Lower lobe of right lung (tissue), 2 donors: ENCODE measurements around the gene STXBP1. TPM values are rescaled to one million over a fixed set of nuclear protein-coding genes. Genes with fewer than 3 reads are reported as not detected.

Source experiments
- ATAC-seq, 2 donors: fragments of 200-7000 bp; cut with Tn5 transposase; one replicate each; pipeline ENCODE4 v1.9.1; 2020 to 2022; ENCODE audit warnings: mild to moderate bottlenecking in 2 of 2, moderate library complexity in 2 of 2
- DNase-seq: peaks from one replicate; pipeline ENCODE4 v3.0.0-alpha.2; 2020
- H3K27ac ChIP-seq: fragments of 200-600 bp; one replicate; pipeline ENCODE4 v1.8.0; 2022
- H3K27me3 ChIP-seq: fragments of 200-600 bp; one replicate; pipeline ENCODE4 v1.8.0; 2022; ENCODE audit warnings: low read depth
- H3K36me3 ChIP-seq: fragments of 200-600 bp; one replicate; pipeline ENCODE4 v1.8.0; 2022; ENCODE audit warnings: mild to moderate bottlenecking
- H3K4me1 ChIP-seq: fragments of 200-600 bp; one replicate; pipeline ENCODE4 v1.8.0; 2022
- H3K4me3 ChIP-seq: fragments of 200-600 bp; one replicate; pipeline ENCODE4 v1.8.0; 2022; ENCODE audit warnings: mild to moderate bottlenecking
- H3K9me3 ChIP-seq: fragments of 200-600 bp; one replicate; pipeline ENCODE4 v1.8.0; 2022
- CTCF ChIP-seq: fragments of 200-600 bp; IDR thresholded peaks from one replicate; pipeline ENCODE4 v1.8.0; 2022; ENCODE audit warnings: antibody characterized with exemption, mild to moderate bottlenecking
- intact Hi-C: fragments of 100-400 bp; cut with DNase I; formaldehyde crosslinking; loops from one replicate; pipeline ENCODE4 v1.11.0; 2022
- total RNA-seq: library from RNA; stranded (reverse); fragmentation: NEBNext Ultra II Directional; extraction: Animal tissue kit (Norgen Biotek cat#: 25700); gene quantifications from one replicate; pipeline ENCODE4 v1.2.1, GENCODE V29; 2021
- donor health status: DM: no; HTN: yes; CAD: no; lungs with severe emphysema.

The STXBP1 gene
- total RNA-seq, 1 donor from 2014 or later: 88.6 TPM

GRCh38 chr9:127654619-127655018 lies 42.5 kb downstream of the STXBP1 start:
- H3K27me3 ChIP-seq: no peaks in the 10 kb centered on the region
- peaks cover 57% of the 10 kb centered on the region for H3K36me3 ChIP-seq
- H3K4me1 ChIP-seq: peaks cover 11% of the 10 kb centered on the region
- intact Hi-C loops: no loop called here
- ATAC-seq (no peak), DNase-seq (no peak)
- no peak overlapping the region for H3K27ac ChIP-seq
- H3K9me3 ChIP-seq: no peaks in the 10 kb centered on the region
- no peak overlapping the region for H3K4me3 ChIP-seq
- TF ChIP-seq CTCF: no peak

- Histone ChIP-seq H3K36me3 (peaks cover 74% of the 10 kb centered on the region), H3K27ac (no peak overlapping the region), H3K4me1 (no peaks in the 10 kb centered on the region), H3K9me3 (no peaks in the 10 kb centered on the region), H3K27me3 (no peaks in the 10 kb centered on the region), H3K4me3 (no peak overlapping the region)
- ATAC-seq (no peak), DNase-seq (no peak)
- no peak for TF ChIP-seq CTCF
- intact Hi-C loops: no loop called here
These were observed 46.4 kb downstream of the STXBP1 start for GRCh38 chr9:127658428-127658827.

- DNase-seq (no peak), ATAC-seq (no peak)
- Histone ChIP-seq H3K4me1 (peaks cover 8% of the 10 kb centered on the region), H3K9me3 (no peaks in the 10 kb centered on the region), H3K27ac (no peak overlapping the region), H3K27me3 (no peaks in the 10 kb centered on the region), H3K4me3 (no peak overlapping the region), H3K36me3 (peaks cover 78% of the 10 kb centered on the region)
- intact Hi-C loops: no loop called here
- no peak for TF ChIP-seq CTCF
These were observed 49.0 kb downstream of the STXBP1 start for GRCh38 chr9:127660886-127661741.

GRCh38 chr9:127662617-127663016 lies 50.5 kb downstream of the STXBP1 start:
- DNase-seq: no peak
- intact Hi-C loops: no loop called here

GRCh38 chr9:127664324-127664677 lies 52.2 kb downstream of the STXBP1 start:
- peak overlapping the region; percentile 11 for H3K27ac ChIP-seq
- intact Hi-C loops: no loop called here
- H3K36me3 ChIP-seq: peaks cover 94% of the 10 kb centered on the region

More at GRCh38 chr9:127662617-127663016, 50.5 kb downstream of the STXBP1 start:
- H3K9me3 ChIP-seq: no peaks in the 10 kb centered on the region
- no peak overlapping the region for H3K4me3 ChIP-seq
- no peak overlapping the region for H3K27ac ChIP-seq
- TF ChIP-seq CTCF: no peak
- H3K4me1 ChIP-seq: peaks cover 8% of the 10 kb centered on the region
- no peaks in the 10 kb centered on the region for H3K27me3 ChIP-seq
- H3K36me3 ChIP-seq: peaks cover 87% of the 10 kb centered on the region
- ATAC-seq: no peak

More at GRCh38 chr9:127664324-127664677, 52.2 kb downstream of the STXBP1 start:
- TF ChIP-seq CTCF: no peak
- H3K4me3 ChIP-seq: no peak overlapping the region
- ATAC-seq (no peak), DNase-seq (no peak)
- no peaks in the 10 kb centered on the region for H3K27me3 ChIP-seq
- peaks cover 8% of the 10 kb centered on the region for H3K4me1 ChIP-seq
- H3K9me3 ChIP-seq: no peaks in the 10 kb centered on the region
